ENCODE data around the gene BRINP2.
"Not testable (repeated sequence)": the region's sequence is repeated elsewhere in the genome, so short reads cannot be mapped to it uniquely, and the experiment has no call there.

BRINP2 gene

DNA sequence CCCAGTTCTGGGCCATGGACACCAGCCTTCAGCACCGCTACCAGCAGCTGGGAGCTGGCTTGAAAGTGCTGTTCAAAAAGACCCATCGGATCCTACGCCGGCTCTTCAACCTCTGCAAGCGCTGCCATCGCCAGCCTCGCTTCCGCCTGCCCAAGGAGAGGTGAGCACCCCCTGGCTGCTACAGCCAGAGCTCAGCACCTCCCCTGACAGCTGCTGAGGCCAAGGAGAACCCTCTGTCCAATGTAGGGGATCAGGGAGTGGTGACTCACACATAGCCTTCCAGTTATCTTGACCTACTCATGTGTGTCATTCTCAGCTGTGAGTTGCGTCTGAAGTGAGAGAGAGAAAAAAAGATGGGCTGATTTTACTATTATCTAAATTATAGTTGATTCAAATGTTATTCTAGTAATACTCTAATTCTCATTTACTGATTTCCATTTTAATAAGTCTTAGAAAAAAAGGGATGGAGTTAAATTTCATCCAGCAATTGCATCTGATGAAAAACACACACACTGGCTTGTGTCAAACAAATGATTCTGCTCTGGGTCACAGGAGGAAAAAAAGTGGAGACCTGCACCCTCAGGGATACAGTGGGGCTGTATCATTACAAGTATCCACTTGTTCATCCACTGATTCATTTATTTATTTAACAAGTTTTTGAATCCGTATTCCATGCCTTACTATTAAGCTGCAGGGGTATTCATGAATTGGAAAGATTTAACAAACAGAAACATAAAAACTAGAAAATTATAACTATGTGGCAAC lies 108.0 kb downstream of the BRINP2 start:
- no peak for DNase-seq

DNA sequence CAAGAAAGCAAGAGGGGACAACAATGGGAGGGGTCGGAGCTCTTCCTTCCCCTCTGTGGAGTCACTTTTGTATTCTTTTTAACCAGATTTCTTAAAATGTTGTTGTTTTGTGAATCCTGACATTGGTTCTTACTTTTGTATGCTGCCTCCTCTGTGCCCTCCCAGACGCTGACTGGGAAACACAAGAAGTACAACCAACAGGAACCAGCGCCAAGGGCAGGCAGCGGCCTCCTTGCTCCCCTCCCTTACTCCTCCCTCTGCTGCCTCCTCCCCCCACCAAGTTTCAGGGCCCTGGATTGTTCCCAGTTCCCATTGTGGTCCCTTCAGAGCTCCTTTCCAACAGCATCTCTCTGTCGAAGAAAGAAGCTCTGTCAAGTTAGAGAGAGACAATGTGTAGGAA lies 111.1 kb downstream of the BRINP2 start:
- no peak for DNase-seq

DNA sequence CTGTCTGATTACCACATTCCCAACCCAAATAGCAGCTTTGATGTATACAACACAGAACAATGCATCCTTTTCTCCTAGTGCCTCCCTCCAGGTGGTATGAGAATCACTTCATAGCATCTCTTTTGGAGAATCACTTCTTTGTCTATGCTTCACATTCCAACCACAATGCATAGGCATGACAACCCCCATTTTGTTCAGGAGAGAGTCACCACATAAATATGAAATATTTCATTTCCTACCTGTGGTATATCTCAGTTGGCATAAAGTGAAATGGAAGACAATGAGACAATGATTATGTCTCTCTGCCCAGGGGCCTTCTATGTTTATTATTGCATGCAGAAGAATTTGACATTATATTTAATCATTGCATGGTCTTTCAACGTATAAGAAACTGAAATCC lies 112.2 kb downstream of the BRINP2 start:
- DNase-seq: no peak

DNA sequence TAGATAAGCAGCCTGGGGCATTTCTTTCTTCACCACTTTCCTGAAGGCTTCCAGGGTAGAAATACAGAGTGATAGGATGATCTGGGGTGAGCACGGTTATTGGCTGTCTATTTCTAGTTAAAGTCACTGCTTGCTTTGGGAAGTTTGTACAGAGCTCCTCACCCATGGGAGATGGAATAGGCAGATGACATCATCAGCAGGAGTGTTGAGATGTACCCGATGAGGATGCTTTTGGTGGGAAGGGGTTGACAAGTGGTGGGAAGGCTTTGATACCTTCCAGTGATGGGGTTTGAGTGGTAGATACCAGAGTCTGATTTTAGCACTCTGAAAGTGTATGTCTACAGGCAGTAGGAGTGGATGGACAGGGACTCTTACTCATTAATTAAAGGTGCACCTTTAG lies 112.6 kb downstream of the BRINP2 start:
- DNase-seq: no peak

DNA sequence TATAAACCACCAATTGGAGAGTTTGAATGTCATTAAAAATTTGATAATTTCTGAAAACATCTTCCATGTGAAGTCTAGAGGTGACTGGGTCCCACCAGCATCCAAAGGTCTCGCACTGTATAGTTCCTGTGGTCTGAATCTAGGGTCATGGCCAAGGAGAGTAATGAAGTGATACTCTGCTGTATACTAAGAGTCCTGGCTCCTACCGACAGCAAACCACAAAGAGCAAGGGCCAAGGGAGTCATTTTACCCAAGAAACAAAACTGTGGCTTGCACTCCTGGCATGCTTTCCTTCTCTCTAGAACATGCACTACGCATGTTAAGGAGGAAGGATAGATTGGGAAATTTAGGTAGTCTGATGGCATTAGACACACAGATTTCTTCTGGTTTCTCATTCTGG lies 115.6 kb downstream of the BRINP2 start:
- DNase-seq: no peak

DNA sequence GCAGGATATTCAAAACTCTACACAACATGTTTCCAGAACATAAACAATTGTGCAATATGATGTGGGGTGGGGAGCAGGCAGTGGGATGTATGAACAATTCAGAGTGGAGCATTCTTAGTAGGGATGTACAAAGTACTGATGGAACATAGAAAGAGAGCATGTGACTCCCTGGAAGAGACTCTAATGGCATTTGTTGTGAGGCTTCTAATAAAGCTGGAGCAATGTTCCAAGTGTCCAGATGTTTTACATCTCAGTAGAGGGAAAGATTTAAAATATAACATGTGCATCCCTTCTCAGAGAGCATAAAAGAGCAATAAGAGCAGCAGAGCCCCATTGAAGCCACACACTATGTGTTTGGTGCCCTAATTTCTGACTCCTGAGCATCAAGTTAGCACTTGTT lies 116.5 kb downstream of the BRINP2 start:
- no peak for DNase-seq

DNA sequence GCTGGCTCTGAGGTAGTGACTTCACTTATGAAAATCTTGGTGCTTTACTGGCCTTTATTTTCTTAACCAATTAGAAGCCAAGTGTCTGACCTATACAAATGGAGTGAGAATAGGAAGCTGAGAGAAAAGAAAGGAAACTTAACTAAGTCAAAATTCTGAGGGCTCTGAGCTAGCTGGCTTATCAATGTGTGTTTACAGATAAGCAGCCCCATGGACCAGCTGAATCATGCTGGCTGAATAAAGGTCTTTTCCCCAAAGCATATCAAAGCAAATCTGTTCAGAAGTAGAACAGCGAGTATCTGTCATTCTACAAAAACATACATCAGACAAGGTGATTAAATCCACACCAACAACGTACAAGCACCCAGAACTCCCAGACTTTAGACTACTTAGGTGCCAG lies 117.2 kb downstream of the BRINP2 start:
- no peak for DNase-seq

DNA sequence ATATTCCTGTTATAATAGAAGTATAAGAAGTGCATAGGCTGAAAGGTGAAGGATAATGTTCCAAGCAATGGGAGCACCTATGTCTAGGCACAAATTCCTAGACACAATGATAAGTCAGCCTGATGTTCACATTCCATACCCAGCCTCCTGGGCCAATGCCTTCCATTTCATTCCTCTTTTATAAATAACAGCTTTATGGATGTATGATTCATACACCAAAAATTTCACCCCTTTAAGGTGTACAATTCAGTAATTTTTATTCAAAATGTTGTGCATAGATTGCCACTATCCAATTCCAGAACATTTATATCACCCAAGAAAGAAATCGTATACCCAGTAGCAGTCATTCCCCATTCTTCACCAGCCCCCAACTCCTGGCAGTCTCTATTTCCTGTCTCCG lies 118.8 kb downstream of the BRINP2 start:
- DNase-seq: no peak

DNA sequence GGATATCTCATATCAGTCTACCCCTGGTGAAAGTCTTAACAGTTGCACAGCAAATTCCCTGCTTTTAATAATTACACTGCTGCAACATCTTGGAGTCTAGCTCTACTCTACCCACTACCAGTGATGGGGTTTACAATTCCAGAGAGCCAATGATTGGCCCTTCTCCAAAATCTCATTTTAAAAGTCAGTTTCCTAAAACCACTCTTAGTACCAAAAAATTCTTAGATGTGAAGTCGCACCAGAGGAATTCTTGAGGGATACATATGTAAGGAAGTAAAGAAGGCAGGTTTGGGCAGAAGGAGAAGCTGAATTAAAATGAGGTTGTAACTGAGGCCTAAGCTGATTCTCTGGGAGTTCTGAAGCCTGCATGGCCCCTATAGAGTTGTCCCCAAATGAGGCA lies 129.7 kb downstream of the BRINP2 start:
- DNase-seq: no peak

DNA sequence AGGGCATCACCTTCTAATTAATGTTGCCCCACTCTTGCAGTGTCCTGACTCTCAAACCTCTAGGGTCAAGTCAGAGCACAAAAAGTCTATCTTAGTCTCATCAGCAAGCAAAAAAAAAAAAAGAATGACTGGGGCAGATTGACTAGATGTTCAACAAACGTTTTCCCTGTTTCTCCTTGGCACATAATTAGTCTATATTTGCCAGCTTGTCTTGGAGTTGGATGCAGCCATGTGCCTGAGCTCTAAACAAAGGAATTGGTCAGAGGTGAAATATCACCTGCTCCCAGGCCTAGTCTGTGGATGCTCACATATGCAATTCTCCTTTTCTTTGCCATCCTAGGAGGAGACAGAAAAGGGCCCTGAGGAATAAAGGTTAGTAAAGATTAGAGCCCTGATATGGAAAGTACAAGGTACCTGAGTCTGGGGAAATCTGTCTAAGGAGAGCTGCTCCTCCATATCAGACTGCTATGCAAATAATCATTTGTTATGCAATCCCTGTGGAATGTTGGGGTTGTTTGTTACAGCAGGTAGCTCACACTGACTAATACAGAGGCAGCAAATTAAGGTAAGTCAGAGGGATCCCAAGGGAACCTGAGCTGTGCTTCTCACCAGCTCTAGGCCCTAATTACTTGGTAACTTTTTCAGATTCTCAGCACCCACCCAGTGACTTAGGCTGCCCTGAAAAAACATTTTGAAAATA lies 130.8 kb downstream of the BRINP2 start:
- no peak for DNase-seq

DNA sequence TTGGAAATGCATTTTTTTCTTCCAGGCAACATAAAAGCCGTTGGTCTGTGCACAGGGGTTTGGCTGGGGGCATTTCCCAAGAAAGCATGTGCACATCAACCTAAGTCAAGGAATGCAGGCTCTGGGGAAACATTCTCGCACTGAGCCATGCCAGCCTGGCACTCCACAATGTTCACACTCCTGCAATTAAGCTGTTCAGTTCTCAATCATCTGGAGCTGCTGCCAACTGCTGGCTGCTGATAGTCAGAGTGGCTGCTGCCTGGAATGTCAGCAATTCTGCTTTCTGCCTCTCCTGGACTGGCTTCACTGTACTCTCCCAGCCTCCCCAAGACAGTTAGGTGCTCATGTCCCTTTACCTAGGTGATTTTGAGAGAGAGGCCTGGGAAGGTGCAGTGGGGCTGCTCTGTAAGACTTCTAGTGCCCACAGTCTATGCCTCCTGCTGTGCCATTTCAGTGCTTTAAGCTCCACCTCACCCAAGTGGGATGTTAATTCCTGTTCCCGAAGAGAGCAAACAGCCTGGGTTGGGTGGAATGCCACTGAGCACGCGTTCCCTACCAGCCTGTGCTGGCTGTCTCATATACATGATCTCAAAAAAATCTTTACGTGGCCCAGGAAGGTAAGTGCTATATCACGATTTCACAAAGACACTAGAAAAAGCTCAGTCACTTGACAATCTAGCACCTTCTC lies 131.7 kb downstream of the BRINP2 start:
- DNase-seq: no peak

DNA sequence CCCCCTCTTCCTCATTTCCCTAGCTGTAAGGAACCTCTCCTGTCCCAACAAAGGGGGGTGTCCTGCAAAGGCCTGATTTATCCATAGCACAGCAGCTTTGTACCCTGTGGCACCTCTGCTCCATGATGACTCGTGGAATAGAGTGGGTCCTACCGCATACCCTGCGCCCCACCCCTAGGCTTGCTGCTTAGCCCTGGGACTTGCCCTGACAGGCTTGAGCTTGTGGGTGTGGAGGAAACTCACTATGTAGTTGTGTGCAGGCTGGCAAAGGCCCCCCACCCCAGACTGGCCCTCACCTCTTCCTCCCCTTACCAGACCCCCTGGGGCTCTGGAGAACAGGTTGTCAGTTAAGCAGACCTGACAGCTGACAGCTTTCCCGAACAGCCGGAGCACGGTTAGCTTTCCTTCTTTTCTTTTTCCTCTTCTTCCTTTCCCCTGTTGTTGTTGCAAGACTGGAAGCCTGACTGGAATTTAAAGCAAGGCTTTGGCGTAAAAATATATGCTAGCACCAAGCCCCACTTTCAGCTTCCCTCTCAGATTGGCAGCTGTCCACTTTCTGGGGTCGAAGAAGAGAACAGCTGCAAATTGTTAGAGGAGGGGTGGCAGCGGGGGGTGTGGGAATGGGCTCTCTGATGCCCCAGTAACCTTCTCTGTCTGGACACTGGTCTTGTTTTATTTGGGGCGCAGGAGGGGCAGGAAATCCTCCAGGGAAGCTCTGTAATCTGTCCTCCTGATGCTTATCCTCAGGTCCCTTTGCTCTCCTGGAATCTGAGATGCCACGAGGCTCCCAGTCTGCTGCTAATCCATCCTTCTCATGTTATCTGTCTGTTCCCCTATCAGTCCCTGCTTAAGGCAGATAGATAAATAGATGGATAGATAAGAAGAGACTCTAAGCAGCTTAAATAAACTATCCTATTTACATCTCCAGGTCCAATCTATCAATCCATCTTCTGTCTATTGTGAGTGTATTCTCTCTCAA lies 134.6 kb downstream of the BRINP2 start:
- DNase-seq: no peak

DNA sequence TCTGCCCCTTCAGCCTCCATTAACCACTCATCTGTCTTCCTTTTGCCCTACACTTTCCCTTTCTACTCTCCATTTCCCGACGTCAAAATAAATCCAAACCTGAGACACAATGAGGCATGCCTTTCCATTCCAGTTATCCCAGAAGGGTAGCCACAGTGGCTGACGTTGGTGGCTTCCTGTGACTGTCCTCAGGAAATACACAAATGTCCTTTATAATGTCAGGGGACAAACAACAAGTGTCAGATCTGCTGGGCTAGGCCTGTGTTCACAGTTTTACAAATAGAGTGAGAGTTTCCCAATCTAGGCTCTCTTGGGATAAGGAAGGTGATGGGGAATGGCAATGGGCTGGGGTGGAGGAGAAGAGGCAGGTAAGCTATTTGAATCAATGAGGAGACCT lies 135.3 kb downstream of the BRINP2 start:
- no peak for DNase-seq

DNA sequence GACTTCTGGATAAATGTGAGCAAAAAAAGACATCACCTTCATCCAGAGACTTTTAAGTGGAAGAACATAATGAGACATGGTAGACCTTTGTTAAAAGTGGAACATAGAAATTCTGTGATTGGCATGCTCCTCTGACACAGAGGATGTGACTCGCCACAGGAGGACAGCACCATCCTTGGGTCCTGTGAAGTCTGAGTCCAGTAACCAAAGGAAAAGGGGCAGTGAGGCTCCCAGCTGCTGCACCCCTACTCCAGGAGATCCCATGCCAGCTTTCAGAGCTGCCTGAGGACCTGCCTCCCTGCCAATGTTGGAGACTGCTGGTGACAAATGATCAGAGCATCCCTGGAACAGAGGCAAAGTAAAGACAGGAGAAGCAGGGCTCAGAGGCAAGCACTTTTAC lies 136.2 kb downstream of the BRINP2 start:
- no peak for DNase-seq

DNA sequence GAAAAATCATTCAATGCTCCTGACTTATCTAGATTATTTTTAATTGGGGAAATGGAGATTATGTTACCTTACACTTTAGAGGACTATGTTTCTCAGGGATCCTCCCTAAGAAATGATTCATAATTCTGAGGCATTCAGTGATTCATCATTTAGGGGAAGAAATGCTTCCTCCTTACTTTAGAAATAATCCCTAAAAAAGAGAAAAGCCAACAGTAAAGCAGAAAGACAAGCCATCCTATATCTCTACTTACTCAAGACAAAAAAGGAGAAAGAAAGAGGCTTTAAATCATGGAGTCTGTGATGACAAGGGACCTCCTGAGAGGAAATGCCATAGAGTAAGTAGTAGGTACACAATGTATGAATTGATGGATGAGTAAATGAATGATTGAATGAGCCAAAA lies 137.0 kb downstream of the BRINP2 start:
- no peak for DNase-seq

DNA sequence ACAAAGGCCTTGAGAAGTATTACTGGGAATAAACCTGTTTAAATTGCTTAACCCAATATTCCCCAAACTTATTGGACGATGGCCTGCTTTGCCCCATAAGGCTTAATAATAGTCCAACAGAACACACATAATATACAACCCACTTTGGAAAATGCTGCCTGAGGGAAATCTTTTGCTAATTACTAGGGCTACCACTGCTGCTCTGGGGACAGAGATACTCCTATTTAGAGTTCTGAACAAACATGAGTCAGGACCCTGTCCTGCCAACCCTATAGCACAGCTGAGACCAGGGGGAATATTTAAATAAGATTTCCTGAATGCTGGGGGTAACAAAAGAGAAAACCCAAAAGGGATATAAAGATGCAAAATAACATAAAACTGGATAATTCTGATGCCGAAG lies 139.1 kb downstream of the BRINP2 start:
- DNase-seq: no peak

DNA sequence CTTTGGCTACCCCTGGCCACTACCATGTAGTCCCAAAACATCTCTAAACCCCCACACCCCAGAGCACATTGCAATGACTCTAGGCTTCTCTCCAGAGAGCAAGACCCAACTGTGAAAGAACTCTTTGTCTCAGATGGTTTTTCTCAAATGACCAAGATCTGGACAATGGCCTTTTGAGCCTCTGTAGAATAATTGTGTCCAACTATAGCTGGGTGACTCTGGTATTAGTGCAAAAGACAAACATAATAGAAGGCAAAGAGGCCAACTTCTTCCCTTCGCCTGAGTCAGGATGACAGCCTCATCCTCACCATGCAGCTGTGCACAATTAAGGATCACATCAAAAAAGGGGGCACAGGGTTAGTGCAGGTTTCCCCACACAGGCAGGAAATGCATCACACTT lies 139.6 kb downstream of the BRINP2 start:
- DNase-seq: no peak

DNA sequence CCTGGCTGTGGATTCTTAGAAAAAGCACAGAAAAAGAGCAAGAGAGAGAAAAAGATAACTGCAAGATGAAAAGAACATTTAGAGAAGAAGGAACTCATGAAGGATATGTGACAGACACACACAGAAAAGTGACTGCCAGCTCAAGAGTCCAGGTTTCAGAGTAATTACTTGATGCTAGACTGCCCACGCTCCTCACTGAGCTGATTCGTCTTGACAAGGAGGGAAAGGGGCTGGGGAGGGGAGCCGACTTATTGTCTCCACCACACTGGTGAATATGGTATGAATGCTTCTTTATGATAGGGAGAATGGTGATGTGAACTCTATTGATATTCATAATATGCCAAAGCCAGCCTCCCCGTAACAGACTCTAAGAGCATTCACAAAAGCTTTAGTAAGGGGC lies 140.4 kb downstream of the BRINP2 start:
- no peak for DNase-seq

DNA sequence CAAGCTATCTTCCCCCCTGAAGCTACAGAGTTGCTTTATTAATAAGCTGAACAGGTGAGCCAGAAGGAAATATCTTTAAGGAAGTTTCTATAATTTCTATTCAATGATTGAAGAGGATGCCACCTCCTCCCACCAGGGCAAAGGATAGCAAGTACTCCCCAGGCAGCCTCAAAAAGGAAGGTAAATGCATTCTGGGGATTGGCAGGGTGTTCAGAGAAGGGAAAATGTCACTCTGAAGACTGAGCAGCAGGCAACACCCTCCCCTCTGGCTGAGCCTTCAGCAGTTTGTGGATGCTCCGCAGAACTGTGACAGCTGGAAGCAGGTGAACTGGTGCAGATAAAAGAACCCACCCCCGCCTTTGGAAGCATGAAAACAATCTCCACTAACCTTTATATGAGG lies 140.8 kb downstream of the BRINP2 start:
- DNase-seq: no peak

DNA sequence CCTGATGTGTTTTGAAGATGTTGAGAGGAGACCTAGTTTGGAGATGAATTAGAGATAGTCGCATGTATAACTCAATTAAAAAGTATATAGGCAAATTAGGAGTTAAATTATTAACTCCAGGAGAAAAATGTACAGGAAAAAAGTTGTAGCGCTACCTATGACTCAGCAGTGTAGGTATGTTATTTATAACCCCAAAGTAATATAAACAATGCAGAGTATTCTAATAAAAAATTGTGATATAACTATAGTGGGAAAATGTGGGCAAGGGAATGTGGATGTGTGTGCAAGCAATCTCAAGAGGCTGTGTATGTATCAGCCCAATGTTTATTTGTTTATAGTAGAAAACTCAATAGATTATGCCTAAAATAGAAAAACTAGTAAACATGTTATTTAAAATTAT lies 144.5 kb downstream of the BRINP2 start:
- no peak for DNase-seq

DNA sequence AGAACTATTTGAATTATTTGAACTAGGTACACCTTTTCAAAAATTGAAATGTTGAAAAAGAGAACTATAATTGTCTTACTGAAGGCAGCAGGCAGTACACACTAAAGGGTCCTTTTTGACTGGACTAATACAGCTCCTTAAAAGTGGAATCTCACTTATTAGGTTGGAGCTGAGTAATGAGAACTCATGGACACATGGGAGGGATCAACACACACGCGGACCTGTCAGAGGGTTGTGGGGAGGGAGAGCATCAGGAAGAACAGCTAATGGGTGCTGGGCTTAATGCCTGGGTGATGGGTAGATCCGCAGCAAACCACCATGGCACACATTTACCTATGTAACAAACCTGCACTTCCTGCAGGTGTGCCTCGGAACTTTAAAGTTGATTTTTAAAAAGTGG lies 145.0 kb downstream of the BRINP2 start:
- no peak for DNase-seq

DNA sequence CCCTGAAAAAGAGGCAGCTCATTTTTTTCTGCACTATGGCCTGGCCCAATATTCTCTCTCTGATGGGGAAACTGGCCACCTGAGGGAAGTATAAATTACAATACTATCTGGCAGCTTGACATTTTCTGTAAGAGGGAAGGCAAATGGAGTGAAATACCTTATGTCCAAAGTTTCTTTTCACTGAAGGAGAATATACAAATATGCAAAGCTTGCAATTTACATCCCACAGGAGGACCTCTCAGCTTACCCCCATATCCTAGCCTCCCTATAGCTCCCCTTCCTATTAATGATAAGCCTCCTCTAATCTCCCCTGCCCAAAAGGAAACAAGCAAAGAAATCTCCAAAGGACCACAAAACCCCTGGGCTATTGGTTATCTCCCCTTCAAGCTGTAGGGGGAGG lies 150.7 kb downstream of the BRINP2 start:
- DNase-seq: not testable (repeated sequence)

DNA sequence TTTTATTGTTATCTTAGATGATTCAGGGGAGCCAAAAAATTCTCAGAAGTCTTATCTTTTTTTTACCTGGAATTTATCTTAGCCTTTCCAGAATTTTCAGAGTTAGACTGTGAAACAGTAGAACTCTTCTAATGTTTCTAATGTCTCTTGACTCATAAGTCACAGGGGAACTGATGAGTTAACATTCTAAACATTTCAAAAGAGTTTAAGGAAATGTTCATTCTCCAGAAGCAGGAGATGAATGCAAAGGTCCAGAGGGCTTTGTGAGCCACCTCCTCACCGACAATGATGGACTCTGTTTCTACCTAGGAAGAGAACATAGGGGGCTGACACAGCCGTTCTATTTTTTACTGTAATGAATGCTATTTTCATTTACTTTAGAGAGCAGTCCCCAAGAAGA lies 157.5 kb downstream of the BRINP2 start:
- no peak for DNase-seq
